HL-60 (cell line): ENCODE data around the gene ASB9.

Experiments
- POLR2AphosphoS5 ChIP-seq: IDR thresholded peaks from 2 replicates; pipeline ENCODE4 v1.6.1; 2012; ENCODE audit warnings: low read depth
- TF ChIP-seq, protein P1 (sequence below): IDR thresholded peaks from one replicate; pipeline ENCODE4 v1.5.1; 2011; ENCODE audit warnings: low read length, control low read depth, inconsistent platforms; ENCODE audit not compliant: insufficient read depth
- TF ChIP-seq, protein P2 (sequence below): IDR thresholded peaks from 2 replicates; pipeline ENCODE4 v1.6.1; 2012; ENCODE audit warnings: low read depth; ENCODE audit not compliant: insufficient replicate concordance

DNA sequence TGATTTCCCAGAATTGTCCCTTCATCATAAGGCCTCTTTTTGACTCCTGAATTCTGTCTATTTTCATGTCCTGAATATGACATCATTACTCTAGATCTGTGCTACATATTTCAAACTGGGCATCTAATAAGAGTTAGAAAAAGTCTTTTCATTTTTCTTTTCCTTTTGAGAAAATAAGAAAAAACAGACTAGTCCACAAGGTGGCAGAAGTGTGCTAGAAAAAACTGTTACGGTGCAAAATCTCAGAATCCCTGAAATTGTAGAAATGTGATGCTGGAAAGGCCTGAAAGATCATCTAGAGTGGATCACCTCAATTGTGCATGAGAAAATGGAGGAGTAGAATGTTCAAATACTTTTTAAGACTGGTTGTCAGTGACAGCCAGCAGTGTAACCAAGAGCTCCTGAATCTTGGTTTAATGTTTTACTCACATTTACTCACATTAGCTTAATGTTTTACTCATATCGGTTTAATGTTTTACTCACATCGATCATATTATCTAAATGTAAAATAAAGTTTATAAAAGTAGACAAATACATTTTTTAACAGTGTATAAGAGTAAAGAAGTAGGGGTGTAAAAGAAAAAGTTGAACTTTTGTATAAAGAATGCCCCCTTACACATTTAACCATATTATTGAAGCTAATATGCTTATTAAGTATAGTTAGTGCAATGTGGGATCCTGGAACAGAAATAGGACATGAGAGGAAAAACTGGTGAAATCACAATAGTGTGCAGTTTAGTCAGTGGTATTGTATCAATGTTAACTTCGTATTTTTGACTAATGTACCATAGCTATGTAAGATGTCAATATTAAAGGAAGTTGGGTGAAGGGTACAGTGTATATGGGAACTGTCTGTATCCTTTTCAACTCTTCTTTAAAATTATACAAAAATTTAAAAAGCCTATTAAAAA lies 30.3 kb upstream of the ASB9 start:
- TF ChIP-seq, protein P1, sequence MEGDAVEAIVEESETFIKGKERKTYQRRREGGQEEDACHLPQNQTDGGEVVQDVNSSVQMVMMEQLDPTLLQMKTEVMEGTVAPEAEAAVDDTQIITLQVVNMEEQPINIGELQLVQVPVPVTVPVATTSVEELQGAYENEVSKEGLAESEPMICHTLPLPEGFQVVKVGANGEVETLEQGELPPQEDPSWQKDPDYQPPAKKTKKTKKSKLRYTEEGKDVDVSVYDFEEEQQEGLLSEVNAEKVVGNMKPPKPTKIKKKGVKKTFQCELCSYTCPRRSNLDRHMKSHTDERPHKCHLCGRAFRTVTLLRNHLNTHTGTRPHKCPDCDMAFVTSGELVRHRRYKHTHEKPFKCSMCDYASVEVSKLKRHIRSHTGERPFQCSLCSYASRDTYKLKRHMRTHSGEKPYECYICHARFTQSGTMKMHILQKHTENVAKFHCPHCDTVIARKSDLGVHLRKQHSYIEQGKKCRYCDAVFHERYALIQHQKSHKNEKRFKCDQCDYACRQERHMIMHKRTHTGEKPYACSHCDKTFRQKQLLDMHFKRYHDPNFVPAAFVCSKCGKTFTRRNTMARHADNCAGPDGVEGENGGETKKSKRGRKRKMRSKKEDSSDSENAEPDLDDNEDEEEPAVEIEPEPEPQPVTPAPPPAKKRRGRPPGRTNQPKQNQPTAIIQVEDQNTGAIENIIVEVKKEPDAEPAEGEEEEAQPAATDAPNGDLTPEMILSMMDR: no peak
- no peak for TF ChIP-seq POLR2AphosphoS5
- TF ChIP-seq, protein P2, sequence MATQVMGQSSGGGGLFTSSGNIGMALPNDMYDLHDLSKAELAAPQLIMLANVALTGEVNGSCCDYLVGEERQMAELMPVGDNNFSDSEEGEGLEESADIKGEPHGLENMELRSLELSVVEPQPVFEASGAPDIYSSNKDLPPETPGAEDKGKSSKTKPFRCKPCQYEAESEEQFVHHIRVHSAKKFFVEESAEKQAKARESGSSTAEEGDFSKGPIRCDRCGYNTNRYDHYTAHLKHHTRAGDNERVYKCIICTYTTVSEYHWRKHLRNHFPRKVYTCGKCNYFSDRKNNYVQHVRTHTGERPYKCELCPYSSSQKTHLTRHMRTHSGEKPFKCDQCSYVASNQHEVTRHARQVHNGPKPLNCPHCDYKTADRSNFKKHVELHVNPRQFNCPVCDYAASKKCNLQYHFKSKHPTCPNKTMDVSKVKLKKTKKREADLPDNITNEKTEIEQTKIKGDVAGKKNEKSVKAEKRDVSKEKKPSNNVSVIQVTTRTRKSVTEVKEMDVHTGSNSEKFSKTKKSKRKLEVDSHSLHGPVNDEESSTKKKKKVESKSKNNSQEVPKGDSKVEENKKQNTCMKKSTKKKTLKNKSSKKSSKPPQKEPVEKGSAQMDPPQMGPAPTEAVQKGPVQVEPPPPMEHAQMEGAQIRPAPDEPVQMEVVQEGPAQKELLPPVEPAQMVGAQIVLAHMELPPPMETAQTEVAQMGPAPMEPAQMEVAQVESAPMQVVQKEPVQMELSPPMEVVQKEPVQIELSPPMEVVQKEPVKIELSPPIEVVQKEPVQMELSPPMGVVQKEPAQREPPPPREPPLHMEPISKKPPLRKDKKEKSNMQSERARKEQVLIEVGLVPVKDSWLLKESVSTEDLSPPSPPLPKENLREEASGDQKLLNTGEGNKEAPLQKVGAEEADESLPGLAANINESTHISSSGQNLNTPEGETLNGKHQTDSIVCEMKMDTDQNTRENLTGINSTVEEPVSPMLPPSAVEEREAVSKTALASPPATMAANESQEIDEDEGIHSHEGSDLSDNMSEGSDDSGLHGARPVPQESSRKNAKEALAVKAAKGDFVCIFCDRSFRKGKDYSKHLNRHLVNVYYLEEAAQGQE: no peak
